ENCODE data around the gene EXOC3. TPM values are rescaled to one million over a fixed set of nuclear protein-coding genes. Genes with fewer than 3 reads are reported as not detected.

EXOC3 gene
- total RNA-seq, 1 experiment from 2014 or later, result 60.1 TPM

GRCh38 chr5:399296-400281, 43.4 kb upstream of the EXOC3 start (continued):
- TF ChIP-seq ZNF532 (CRISPR knock-in tag; IDR thresholded peaks at IDR 0.05; ENCODE audit: borderline replicate concordance), result no peak; the same call in 1 of the 2 replicates
- no peak for TF ChIP-seq NFYB (CRISPR knock-in tag; conservative IDR thresholded peaks at IDR 0.05; ENCODE audit: low read depth)
- no peak for TF ChIP-seq KAT7 (CRISPR knock-in tag; IDR thresholded peaks at IDR 0.05; ENCODE audit: borderline replicate concordance)
- TF ChIP-seq NFATC4 (CRISPR knock-in tag; IDR thresholded peaks at IDR 0.05), result no peak
- no peak for TF ChIP-seq MYBL2 (CRISPR knock-in tag; IDR thresholded peaks at IDR 0.05)
- TF ChIP-seq TP53 (CRISPR knock-in tag; IDR thresholded peaks at IDR 0.05), result no peak
- TF ChIP-seq ZNF121 (CRISPR knock-in tag; IDR thresholded peaks at IDR 0.05), result no peak
- TF ChIP-seq CTCF (IDR thresholded peaks at IDR 0.05), result no peak
- TF ChIP-seq ZNF423 (CRISPR knock-in tag; IDR thresholded peaks at IDR 0.05), result peak; percentile 83
- no peak for TF ChIP-seq ZBTB43 (CRISPR knock-in tag; IDR thresholded peaks at IDR 0.05)
- no peak for TF ChIP-seq GTF2I (CRISPR knock-in tag; conservative IDR thresholded peaks at IDR 0.05)
- TF ChIP-seq ZNF416 (CRISPR knock-in tag; IDR thresholded peaks at IDR 0.05), result no peak
- TF ChIP-seq FOXP1 (CRISPR knock-in tag; IDR thresholded peaks at IDR 0.05; ENCODE audit: borderline replicate concordance), result peak; percentile 31; the same call in 1 of the 2 replicates
- TF ChIP-seq ZNF219 (CRISPR knock-in tag; IDR thresholded peaks at IDR 0.05; ENCODE audit: borderline replicate concordance), result no peak

- ATAC-seq, result peak; percentile 9
- H3K36me3 Mint-ChIP-seq, result no peaks in the 10 kb centered on the region
- TF ChIP-seq TP53 (CRISPR knock-in tag; IDR thresholded peaks at IDR 0.05), result 0 out of 2 replicates have a peak, but pooled peaks have one; percentile 2
- TF ChIP-seq SMAD3 (CRISPR knock-in tag; IDR thresholded peaks at IDR 0.05; ENCODE audit: borderline replicate concordance), result no peak
These were observed 42.5 kb upstream of the EXOC3 start for GRCh38 chr5:400282-401145.

More at GRCh38 chr5:400282-401145, 42.5 kb upstream of the EXOC3 start:
- peaks cover 19% of the 10 kb centered on the region for H3K27me3 Mint-ChIP-seq (ENCODE audit: low read depth)
- H3K9me3 Mint-ChIP-seq, result no peaks in the 10 kb centered on the region
- DNase-seq (ENCODE audit: low spot score), result peak; percentile 39
- peak overlapping the region; percentile 44; the same call in 1 of the 2 replicates for H3K4me3 Mint-ChIP-seq
- H3K4me1 Mint-ChIP-seq, result peaks cover 12% of the 10 kb centered on the region
- ChIA-PET CTCF (interaction anchor here (1.2 to 6.0 kb wide), 5 partner anchors 13 to 83 kb away, joined by 3 to 38 read pairs (median 11); no protein-coding TSS in a partner anchor), POLR2A (interaction anchor here (0.8 to 1.6 kb wide), 2 partner anchors 14 to 183 kb away, joined by 3 read pairs; partner anchors contain the start of genes CCDC127 and SDHA)
- H3K27ac Mint-ChIP-seq, result peak overlapping the region; percentile 26; the same call in 1 of the 2 replicates

Data from WTC11 (cell line).